Right lobe of liver (tissue), 4 donors: Measurements from ENCODE around the gene PNP.

Experiments
- POLR2A ChIP-seq: fragments of 450-650 bp; IDR thresholded peaks from one replicate; pipeline ENCODE4 v1.6.1; 2017; ENCODE audit warnings: antibody characterized with exemption, mild to moderate bottlenecking
- TF ChIP-seq, protein P1 (sequence below), 4 donors: fragments of 200-600 bp in 3 of 4; fragments of 450-650 bp in 1 of 4; IDR thresholded peaks; one replicate each; pipeline versions ENCODE4 v1.5.1 to v1.8.0; 2016 to 2022; ENCODE audit warnings: antibody characterized with exemption in 4 of 4, mild to moderate bottlenecking in 2 of 4
- donor health status: DM: no; HTN: no; CAD: no.
- donor health status: DM: no; HTN: no; CAD: no.
- donor health status: DM: no; HTN: yes; CAD: no.

DNA sequence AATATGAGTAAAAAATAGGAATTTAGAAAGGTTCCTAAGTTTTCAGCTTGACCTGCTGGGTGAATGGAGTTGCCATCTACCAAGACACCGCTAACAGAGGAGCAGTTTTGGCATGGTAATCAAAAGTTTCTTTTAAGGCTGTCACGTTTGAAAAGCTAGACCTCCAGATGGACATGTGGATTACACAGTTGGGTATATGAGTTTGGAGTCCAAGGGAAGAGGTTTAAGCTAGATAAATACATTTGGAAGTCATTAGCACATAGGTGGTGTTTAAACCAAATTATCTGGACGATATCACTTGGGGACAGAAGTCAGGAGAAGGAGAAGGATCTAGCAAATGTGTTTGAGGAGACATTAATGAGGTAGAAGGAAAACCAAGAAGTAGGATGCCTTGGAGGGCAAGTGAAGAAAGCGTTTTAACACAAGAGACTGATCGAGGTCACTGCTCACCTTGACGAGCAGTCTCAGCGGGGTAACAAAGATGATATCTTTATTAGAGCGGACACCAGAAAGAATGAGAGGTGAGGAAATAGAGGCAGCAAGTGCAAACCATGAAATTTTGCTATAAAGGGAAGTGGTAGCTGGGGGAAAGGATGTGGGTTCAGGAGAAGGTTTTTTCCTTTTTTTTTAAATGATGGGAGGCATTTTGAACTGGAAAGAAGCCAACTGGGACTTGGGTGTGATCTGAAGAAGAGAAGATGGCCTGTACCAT is 17.6 kb downstream of the PNP start:
- TF ChIP-seq, protein P1, sequence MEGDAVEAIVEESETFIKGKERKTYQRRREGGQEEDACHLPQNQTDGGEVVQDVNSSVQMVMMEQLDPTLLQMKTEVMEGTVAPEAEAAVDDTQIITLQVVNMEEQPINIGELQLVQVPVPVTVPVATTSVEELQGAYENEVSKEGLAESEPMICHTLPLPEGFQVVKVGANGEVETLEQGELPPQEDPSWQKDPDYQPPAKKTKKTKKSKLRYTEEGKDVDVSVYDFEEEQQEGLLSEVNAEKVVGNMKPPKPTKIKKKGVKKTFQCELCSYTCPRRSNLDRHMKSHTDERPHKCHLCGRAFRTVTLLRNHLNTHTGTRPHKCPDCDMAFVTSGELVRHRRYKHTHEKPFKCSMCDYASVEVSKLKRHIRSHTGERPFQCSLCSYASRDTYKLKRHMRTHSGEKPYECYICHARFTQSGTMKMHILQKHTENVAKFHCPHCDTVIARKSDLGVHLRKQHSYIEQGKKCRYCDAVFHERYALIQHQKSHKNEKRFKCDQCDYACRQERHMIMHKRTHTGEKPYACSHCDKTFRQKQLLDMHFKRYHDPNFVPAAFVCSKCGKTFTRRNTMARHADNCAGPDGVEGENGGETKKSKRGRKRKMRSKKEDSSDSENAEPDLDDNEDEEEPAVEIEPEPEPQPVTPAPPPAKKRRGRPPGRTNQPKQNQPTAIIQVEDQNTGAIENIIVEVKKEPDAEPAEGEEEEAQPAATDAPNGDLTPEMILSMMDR (IDR thresholded peaks at IDR 0.05), result no peak
- TF ChIP-seq POLR2A, result no peak
